ENCODE data around the gene ABCF3.

GRCh38 chr3:184189421-184189820, 3.4 kb downstream of the ABCF3 start:
- no peak for TF ChIP-seq CTCF (IDR thresholded peaks at IDR 0.05; ENCODE audit: poor library complexity)
- no peak for TF ChIP-seq EZH2phosphoT487 (IDR thresholded peaks at IDR 0.05; ENCODE audit: low read depth, severe bottlenecking, unreplicated experiment)
- TF ChIP-seq EZH2 (IDR thresholded peaks at IDR 0.05; ENCODE audit: borderline replicate concordance): no peak
